ENCODE data around the gene HES4. TPM values are rescaled to one million over a fixed set of nuclear protein-coding genes. Genes with fewer than 3 reads are reported as not detected.

HES4 gene
- total and polyA plus RNA-seq, 10 of the 15 experiments (the other 5 are each of a cell fraction or from before 2014, with no cell fraction given), result 0.44 to 1.7 (median 0.85) TPM; not detected in 5

- TF ChIP-seq E2F4 (IDR thresholded peaks at IDR 0.05; ENCODE audit: low read depth, low read length), result no peak
- TF ChIP-seq ELK1 (IDR thresholded peaks at IDR 0.05; ENCODE audit: low read depth, low read length), result no peak
- no peak for TF ChIP-seq EP300 (IDR thresholded peaks at IDR 0.05; ENCODE audit: borderline replicate concordance in 1 of 2, control insufficient read depth in 1 of 2, low read depth in 2 of 2, low read length in 2 of 2)
- no peak for TF ChIP-seq LARP7 (IDR thresholded peaks at IDR 0.05)
- TF ChIP-seq IKZF2 (IDR thresholded peaks at IDR 0.05), result no peak
- no peak for TF ChIP-seq USF1 (IDR thresholded peaks at IDR 0.05; ENCODE audit: borderline replicate concordance, extremely low read length, insufficient read depth, low read depth, low read length)
- no peak for TF ChIP-seq DPF2 (IDR thresholded peaks at IDR 0.05)
- TF ChIP-seq TCF7 (IDR thresholded peaks at IDR 0.05; ENCODE audit: borderline replicate concordance), result no peak
- TF ChIP-seq SIX5 (IDR thresholded peaks at IDR 0.05; ENCODE audit: low read depth, low read length, severe bottlenecking), result no peak
- TF ChIP-seq ATF7 (IDR thresholded peaks at IDR 0.05; ENCODE audit: low read depth), result no peak
- no peak for TF ChIP-seq ZBTB11 (CRISPR knock-in tag; IDR thresholded peaks at IDR 0.05)
These were observed 25.1 kb upstream of the HES4 start (continued) for GRCh38 chr1:1024771-1025699.

Data from GM12878 (cell line).